Smooth muscle cell (in vitro differentiated cells): ENCODE measurements around the gene NFKB1. TPM values are rescaled to one million over a fixed set of nuclear protein-coding genes. Genes with fewer than 3 reads are reported as not detected.
A peak's percentile ranks its signal among the peaks of the same experiment; 100 is the strongest.

ENCODE experiments used
- DNase-seq: peaks from one replicate; lab custom pipeline; 2025; ENCODE audit not compliant: unreplicated experiment; lab: John Stamatoyannopoulos, UW
- H2AFZ ChIP-seq: fragments of 200-600 bp; sonication (generic); 2 replicates; pipeline ENCODE4 v1.6.0; 2016; ENCODE audit warnings: antibody characterized with exemption, low read depth, mild to moderate bottlenecking
- H3F3A ChIP-seq: fragments of 200-600 bp; sonication (generic); 2 replicates; pipeline ENCODE4 v1.6.0; 2017; ENCODE audit warnings: antibody characterized with exemption, low read depth
- H3K27ac ChIP-seq: fragments of 200-600 bp; sonication (generic); 2 replicates; pipeline ENCODE4 v1.5.1; 2016; ENCODE audit warnings: low read depth, mild to moderate bottlenecking
- H3K27me3 ChIP-seq: fragments of 200-600 bp; sonication (generic); 2 replicates; pipeline ENCODE4 v1.6.1; 2016; ENCODE audit warnings: low read depth, mild to moderate bottlenecking
- H3K36me3 ChIP-seq: fragments of 200-600 bp; sonication (generic); 2 replicates; pipeline ENCODE4 v1.5.1; 2016; ENCODE audit warnings: low read depth
- H3K4me1 ChIP-seq: fragments of 200-600 bp; sonication (generic); 2 replicates; pipeline ENCODE4 v1.5.1; 2016; ENCODE audit warnings: low read depth
- H3K4me2 ChIP-seq: fragments of 200-600 bp; sonication (generic); 2 replicates; pipeline ENCODE4 v1.6.0; 2016; ENCODE audit warnings: mild to moderate bottlenecking
- H3K4me3 ChIP-seq: fragments of 200-600 bp; sonication (generic); 2 replicates; pipeline ENCODE4 v1.5.1; 2016; ENCODE audit warnings: mild to moderate bottlenecking
- H3K79me2 ChIP-seq: fragments of 200-600 bp; sonication (generic); 2 replicates; pipeline ENCODE4 v1.6.0; 2016; ENCODE audit warnings: low read depth, mild to moderate bottlenecking
- H3K9ac ChIP-seq: fragments of 200-600 bp; sonication (generic); 2 replicates; pipeline ENCODE4 v1.6.0; 2016; ENCODE audit warnings: low read depth
- H3K9me3 ChIP-seq: fragments of 200-600 bp; sonication (generic); replicated peaks from 2 replicates; pipeline ENCODE4 v1.5.1; 2016; ENCODE audit warnings: low read depth
- H4K20me1 ChIP-seq: fragments of 200-600 bp; sonication (generic); 2 replicates; pipeline ENCODE4 v1.6.0; 2016; ENCODE audit warnings: low read depth
- CTCF ChIP-seq: fragments of 200-600 bp; sonication (generic); IDR thresholded peaks from 2 replicates; pipeline ENCODE4 v1.5.1; 2017; ENCODE audit warnings: borderline replicate concordance, mild to moderate bottlenecking, antibody characterized with exemption; ENCODE audit not compliant: insufficient read depth, poor library complexity, severe bottlenecking
- WGBS: methylation state at CpG from one replicate; pipeline ENCODE4 v1.1.7; 2016; ENCODE audit warnings: low lambda C conversion rate; 5-methylcytosine and 5-hydroxymethylcytosine counted together
- polyA plus RNA-seq: library from polyadenylated mRNA; unstranded; fragments of >200 nt; fragmentation: Nextera tagmentation; extraction: Ambion mirVana; gene quantifications from 2 replicates; pipeline ENCODE4 v1.2.1, GENCODE V29; 2016
- total RNA-seq: library from RNA; depleted of rRNA; stranded (reverse); fragments of >200 nt; gene quantifications from 2 replicates; pipeline ENCODE4 v1.2.3, GENCODE V29; 2014

The NFKB1 gene
- total and polyA plus RNA-seq, 2 experiments from 2014 or later, result 15.6 to 16.1 TPM

- WGBS, result 90% methylated on average over 1 of the region's 1 CpG
- H3K4me3 ChIP-seq, result no peak overlapping the region
- no peak overlapping the region for H2AFZ ChIP-seq
- no peak for TF ChIP-seq CTCF
- no peak overlapping the region for H3K4me2 ChIP-seq
- H3K9ac ChIP-seq, result no peak overlapping the region
- DNase-seq, result no peak
- H4K20me1 ChIP-seq, result no peaks in the 10 kb centered on the region
- no peaks in the 10 kb centered on the region for H3K9me3 ChIP-seq
- H3K27me3 ChIP-seq, result no peaks in the 10 kb centered on the region
- H3K27ac ChIP-seq, result peak overlapping the region; percentile 12
- H3K4me1 ChIP-seq, result no peaks in the 10 kb centered on the region
- H3F3A ChIP-seq, result peaks cover 6% of the 10 kb centered on the region
- no peaks in the 10 kb centered on the region for H3K79me2 ChIP-seq
- H3K36me3 ChIP-seq, result peaks cover 51% of the 10 kb centered on the region
Observed at GRCh38 chr4:102647117-102647516, 146.0 kb downstream of the NFKB1 start.

GRCh38 chr4:102657206-102657605 is 156.0 kb downstream of the NFKB1 start:
- Histone ChIP-seq H3K79me2 (no peaks in the 10 kb centered on the region), H4K20me1 (no peaks in the 10 kb centered on the region), H3K36me3 (peaks cover 4% of the 10 kb centered on the region), H3K27me3 (no peaks in the 10 kb centered on the region), H3F3A (no peaks in the 10 kb centered on the region), H3K27ac (no peak overlapping the region), H3K9ac (no peak overlapping the region), H3K4me2 (no peak overlapping the region), H3K4me3 (no peak overlapping the region), H3K4me1 (no peaks in the 10 kb centered on the region), H3K9me3 (no peaks in the 10 kb centered on the region), H2AFZ (no peak overlapping the region)
- TF ChIP-seq CTCF, result no peak
- WGBS, result 82% methylated on average over 5 of the region's 5 CpGs
- no peak for DNase-seq

- no peak overlapping the region for H2AFZ ChIP-seq
- no peaks in the 10 kb centered on the region for H4K20me1 ChIP-seq
- H3F3A ChIP-seq, result peaks cover 11% of the 10 kb centered on the region
- no peak overlapping the region for H3K4me3 ChIP-seq
- H3K9ac ChIP-seq, result peak overlapping the region; percentile 61
- no peaks in the 10 kb centered on the region for H3K79me2 ChIP-seq
- peaks cover 8% of the 10 kb centered on the region for H3K36me3 ChIP-seq
- DNase-seq, result no peak
- peak overlapping the region; percentile 23 for H3K4me2 ChIP-seq
- no peaks in the 10 kb centered on the region for H3K9me3 ChIP-seq
- no peak for TF ChIP-seq CTCF
- 4% methylated on average over 1 of the region's 1 CpG for WGBS
- H3K27ac ChIP-seq, result peak overlapping the region; percentile 91
- peaks cover 4% of the 10 kb centered on the region for H3K4me1 ChIP-seq
- no peaks in the 10 kb centered on the region for H3K27me3 ChIP-seq
Observed at GRCh38 chr4:102663073-102663472, 161.9 kb downstream of the NFKB1 start.

GRCh38 chr4:102665527-102665926 is 164.4 kb downstream of the NFKB1 start:
- Histone ChIP-seq H3K9me3 (no peaks in the 10 kb centered on the region), H3K36me3 (peaks cover 8% of the 10 kb centered on the region), H3K27ac (peak overlapping the region; percentile 91), H3F3A (peaks cover 11% of the 10 kb centered on the region), H3K79me2 (no peaks in the 10 kb centered on the region), H4K20me1 (no peaks in the 10 kb centered on the region), H3K4me3 (no peak overlapping the region), H3K9ac (peak overlapping the region; percentile 39), H3K4me1 (peaks cover 4% of the 10 kb centered on the region), H2AFZ (no peak overlapping the region), H3K27me3 (no peaks in the 10 kb centered on the region), H3K4me2 (peak overlapping the region; percentile 18)
- TF ChIP-seq CTCF, result no peak
- 79% methylated on average over 3 of the region's 3 CpGs for WGBS
- no peak for DNase-seq
